Measurements from ENCODE around the gene ESR1.

- TF ChIP-seq CREB5 (CRISPR knock-in tag; IDR thresholded peaks at IDR 0.05; ENCODE audit: low read depth) = no peak
- TF ChIP-seq, protein P1, sequence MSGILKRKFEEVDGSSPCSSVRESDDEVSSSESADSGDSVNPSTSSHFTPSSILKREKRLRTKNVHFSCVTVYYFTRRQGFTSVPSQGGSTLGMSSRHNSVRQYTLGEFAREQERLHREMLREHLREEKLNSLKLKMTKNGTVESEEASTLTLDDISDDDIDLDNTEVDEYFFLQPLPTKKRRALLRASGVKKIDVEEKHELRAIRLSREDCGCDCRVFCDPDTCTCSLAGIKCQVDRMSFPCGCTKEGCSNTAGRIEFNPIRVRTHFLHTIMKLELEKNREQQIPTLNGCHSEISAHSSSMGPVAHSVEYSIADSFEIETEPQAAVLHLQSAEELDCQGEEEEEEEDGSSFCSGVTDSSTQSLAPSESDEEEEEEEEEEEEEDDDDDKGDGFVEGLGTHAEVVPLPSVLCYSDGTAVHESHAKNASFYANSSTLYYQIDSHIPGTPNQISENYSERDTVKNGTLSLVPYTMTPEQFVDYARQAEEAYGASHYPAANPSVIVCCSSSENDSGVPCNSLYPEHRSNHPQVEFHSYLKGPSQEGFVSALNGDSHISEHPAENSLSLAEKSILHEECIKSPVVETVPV (CRISPR knock-in tag; IDR thresholded peaks at IDR 0.05) = no peak
- TF ChIP-seq, protein P2, sequence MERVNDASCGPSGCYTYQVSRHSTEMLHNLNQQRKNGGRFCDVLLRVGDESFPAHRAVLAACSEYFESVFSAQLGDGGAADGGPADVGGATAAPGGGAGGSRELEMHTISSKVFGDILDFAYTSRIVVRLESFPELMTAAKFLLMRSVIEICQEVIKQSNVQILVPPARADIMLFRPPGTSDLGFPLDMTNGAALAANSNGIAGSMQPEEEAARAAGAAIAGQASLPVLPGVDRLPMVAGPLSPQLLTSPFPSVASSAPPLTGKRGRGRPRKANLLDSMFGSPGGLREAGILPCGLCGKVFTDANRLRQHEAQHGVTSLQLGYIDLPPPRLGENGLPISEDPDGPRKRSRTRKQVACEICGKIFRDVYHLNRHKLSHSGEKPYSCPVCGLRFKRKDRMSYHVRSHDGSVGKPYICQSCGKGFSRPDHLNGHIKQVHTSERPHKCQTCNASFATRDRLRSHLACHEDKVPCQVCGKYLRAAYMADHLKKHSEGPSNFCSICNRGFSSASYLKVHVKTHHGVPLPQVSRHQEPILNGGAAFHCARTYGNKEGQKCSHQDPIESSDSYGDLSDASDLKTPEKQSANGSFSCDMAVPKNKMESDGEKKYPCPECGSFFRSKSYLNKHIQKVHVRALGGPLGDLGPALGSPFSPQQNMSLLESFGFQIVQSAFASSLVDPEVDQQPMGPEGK (CRISPR knock-in tag; IDR thresholded peaks at IDR 0.05; ENCODE audit: borderline replicate concordance) = no peak
Measured at GRCh38 chr6:151869787-151870186, 62.3 kb downstream of the ESR1 start.
